GM21381 (cell line): ENCODE results near the gene ATP10B.

Experiments used
- ATAC-seq: cut with Tn5 transposase; IDR thresholded peaks from one replicate; pipeline ENCODE4 v1.9.1; 2021; ENCODE audit warnings: mild to moderate bottlenecking, moderate library complexity; ENCODE audit not compliant: unreplicated experiment

The ATP10B gene

DNA sequence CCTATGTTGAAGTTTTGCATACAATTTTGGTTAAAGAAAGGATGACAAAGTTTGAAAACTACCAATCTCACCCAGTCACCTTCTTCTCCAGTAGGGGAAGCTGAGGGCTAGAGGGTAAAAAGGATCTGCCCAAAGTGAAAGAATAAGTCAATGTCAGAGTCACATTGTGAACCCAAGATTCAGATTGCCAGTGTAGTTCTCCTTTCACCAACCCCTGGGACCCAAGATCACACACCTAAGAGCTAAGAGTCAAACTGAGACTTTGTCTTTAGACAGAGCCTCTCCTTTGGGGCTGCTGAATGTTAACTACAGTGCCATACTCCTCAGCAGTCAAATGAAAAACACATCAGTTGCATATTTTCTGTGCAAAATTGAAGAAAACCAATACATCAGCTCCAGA, 210.6 kb downstream of the ATP10B start:
- peak; percentile 50 for ATAC-seq

DNA sequence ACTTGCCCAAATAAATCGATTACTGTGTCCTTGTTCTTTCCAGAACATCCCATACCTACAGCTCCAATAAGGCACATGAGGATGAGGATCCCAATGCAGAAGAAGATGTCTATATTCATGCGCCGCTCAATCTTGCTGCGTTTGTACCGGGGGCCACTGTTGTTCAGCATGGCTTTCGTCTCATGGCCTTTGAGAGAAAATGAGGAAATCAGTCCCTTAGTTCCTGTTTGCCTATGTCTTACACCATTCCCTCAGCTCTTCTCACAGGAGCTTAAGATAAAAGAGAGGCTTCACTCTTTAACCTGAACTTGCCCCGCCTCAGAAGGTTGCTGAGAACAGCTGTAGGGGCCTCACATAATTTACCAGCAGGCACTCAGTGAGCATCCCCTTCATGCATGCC, 211.6 kb downstream of the ATP10B start:
- no peak for ATAC-seq

DNA sequence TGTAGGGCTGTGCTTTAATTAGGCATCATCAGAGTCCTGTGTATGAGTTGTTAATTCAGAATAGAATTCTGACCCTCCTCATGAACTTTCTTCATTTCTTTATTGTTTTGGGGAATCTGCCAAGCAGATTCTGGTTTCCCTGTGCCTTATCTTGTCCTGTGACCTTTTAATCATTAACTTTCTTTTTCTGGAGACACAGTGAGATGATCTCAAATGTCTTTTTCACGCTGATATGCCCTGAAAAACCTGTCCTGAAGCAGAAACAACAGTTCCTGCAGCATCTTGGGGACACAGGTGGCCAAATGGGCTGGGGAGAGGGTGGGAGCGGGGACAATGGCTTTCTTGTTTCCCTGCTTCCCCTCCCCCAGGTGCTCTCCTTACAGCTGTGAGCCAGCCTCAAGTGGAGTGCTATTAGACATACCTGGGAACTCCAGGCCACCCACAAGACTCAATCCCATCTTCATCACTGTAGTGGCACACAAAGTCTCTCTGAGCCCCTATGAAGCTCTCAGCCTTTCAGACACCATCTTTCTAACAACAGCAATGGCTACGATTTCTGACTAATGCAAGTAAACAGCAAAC, 213.8 kb downstream of the ATP10B start:
- no peak for ATAC-seq

DNA sequence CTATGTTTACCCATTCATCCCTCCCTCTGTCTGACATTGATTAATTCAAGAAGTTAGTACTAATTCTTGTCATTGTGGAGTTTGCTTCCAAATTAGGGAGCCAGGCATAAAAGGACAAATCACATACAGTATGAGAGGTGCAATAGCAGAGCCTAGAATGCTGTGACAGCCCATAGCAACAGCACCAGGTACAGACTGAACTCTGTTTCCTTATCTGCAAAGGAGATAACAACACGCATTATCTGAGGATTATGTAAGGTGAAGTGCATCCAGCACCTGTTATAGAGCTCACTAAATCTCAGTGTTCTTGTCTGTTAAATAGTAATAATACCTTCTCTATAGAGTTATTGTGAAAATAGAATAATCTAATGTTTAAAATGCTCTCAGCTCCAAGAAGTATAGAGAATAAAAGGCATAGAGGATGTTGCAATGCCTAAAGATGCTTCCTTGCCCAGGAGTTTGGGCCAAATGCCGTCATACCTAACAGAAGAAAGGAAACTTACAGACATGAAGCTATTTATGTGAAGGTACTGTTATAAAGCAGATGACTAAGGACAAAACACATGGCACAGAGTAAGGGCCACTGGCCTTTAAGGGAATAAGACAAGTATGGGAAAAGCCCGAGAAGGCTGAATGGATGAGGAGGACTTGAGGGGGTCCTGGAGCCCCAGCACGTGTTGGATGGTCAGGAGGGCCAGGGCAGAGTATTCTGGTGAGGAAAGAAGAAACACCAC, 214.5 kb downstream of the ATP10B start:
- no peak for ATAC-seq

DNA sequence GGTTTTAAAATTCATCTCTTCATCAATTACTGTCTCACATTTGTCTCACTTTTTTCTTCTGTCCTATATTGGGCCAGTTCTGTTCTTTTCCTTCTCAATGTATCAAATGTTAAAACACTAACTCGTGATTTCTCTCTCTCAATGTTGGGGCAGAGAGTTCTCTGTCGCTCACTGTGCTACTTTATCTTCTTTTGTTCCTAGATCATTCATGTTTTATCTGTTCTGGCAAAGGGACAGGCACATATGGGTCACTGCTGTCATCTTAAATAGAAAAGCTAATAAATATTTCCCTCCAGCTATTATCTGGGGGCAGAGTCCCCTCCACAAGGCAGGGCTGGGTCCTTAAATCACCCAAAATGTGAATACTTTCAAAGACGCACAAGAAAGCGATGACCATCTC, 216.3 kb downstream of the ATP10B start:
- ATAC-seq: no peak

DNA sequence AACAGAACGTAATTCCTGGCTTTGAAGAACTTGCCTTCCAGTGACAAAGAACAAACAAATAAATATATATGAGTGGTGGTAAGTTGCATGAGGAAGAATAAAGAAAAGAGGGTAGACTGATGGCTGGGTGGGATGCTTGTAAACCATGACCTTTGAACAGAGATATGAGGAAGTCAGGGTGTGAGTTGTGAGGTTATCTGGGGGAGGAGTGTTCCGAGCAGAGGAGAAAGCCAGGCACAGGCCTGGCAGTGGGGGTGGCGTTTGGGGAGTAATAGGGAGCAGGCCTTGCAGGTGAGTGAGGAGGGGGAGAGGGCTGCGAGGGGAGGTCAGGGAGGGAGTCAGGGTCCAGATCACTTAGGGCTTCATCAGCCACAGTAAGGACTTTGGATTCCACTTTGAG, 217.0 kb downstream of the ATP10B start:
- ATAC-seq: no peak

DNA sequence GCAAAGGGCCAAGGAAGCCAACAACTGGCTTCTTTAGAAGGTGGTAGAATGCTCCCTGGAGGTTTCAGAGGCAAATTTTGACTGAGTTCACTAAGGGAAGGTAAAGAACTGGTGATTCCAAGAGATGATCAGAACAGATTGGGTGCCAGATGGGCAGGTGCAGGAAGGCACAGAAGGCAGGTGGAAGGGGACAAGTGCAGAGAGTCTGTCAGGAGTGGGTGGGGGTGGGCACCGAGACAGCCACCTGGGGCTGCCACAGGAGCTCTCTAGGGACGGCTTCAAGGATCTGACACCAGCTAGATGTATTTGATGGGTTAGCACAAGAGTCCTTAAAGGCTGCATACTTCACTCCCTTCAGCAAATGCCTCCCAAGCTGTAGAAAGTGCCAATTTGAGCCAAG, 223.0 kb downstream of the ATP10B start:
- no peak for ATAC-seq

DNA sequence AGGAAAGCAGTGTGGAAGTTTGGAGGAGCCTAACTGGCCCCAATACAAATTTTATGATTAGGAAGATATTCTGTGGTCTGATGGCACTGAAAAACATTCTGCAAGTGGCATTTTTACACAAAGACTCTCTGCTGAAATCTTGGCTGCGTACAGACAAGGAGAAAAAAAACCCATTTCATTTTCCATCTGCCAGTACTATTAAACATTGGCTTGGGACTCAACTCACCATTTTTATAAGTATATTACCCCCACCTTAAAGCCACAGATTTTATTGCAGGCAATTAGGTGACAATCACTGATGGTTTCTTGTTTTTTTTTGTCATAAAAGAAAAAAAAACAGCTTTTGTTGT, 223.4 kb downstream of the ATP10B start:
- ATAC-seq: no peak

DNA sequence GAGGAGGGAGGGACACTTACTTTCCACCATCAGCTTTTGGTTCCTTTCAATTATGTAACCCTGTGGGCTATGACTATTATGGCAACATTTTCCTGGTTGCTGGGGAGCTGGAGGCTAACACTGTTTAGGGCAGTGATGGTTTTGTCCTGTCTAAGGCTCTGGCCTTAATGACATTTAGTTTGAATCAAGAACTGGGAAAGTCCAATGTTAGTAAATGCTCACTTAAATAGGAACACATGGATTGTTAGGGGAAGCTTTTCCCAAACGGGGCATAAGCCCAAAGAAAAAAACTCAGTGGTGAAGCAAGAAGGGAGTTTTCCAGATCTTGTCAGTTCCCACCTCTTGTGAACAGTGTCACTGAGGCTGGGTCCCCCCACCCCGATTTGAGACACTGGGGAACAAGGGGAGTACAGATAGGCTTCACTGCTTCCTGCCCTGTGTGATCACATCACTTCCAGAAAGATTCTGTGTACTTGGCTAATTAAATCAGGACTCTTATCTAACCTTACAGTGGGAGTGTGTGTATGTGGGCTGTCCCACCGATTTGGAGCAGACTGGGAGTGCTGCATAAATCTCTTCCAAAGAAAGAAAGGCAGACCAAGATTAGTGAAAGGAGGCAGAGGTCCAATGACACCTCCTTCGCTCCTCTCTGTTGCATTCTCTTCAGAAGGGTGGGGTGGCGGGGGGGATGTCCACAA, 223.9 kb downstream of the ATP10B start:
- ATAC-seq: no peak

DNA sequence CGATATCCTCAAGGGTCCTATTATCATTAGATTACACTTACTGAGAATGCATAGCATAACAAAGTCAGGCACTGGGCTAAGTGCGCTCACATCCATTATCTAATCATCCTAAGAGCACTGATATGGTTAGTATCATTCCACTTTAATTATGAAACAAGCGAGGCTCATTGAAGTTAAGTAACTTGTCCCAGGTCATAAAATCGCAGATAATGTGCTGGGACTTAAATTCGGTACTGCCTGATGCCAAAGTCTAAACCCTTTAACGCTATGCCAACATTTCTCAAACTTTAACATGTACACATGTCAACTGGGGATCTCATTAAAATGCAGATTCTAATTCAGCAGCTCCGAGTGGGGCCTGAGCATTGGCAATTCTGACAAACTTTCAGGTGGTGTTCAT, 225.7 kb downstream of the ATP10B start:
- no peak for ATAC-seq

DNA sequence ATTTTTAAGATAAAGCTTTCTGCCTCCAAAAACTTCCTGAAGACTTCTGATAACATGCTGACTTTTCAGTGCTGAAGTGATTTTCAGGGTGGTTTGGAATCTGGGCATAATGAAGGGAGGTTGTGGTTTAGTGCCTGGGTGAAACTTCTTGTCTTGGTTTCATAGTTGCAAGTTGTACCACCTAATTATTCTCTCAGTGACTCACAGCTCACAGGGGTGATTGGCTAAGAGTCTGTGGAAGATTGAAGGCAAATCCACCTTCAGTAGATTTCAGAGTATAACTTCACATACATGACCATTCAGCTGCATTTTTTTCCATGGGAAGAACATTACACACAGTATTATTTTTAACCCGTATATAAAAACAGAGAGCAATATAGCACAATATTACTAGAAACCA, 230.5 kb downstream of the ATP10B start:
- no peak for ATAC-seq

DNA sequence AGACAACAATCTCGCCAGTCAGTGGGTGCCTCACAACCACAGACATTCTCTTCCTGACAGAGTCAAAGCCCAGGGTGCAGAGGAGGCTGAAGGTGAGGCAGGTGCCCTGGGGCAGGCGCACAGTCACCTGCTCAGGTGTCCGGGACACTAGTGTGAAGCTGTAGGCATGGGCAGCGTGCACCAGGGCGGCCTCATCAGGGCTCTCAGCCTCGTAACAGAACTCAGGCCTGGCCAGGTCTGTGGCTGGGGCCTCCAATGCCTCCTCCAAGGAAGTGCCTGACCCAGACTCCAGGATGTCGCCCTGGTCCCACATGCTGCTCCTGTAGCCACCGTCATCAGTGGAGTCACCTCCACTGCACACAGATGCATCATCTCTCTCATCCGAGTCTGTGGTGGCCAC, 231.6 kb downstream of the ATP10B start:
- no peak for ATAC-seq

DNA sequence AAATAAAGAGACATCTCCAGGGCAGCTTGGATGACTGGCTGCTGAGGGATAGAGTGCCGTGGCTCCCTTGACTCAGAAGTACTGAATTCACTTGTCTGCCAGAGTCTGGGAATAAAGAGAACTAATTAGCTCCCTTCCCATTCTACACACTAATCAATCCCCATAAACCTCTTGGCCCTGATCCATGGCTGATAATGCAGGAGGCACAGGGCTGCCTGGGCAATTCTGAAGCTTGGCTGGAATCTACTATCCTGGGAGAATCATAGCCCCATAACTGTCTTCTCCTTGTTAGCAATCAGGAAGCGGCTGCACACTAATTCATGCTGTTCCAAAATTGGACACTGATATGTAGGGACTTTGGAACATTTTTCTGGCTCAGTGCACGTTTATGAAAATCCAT, 232.6 kb downstream of the ATP10B start:
- no peak for ATAC-seq

DNA sequence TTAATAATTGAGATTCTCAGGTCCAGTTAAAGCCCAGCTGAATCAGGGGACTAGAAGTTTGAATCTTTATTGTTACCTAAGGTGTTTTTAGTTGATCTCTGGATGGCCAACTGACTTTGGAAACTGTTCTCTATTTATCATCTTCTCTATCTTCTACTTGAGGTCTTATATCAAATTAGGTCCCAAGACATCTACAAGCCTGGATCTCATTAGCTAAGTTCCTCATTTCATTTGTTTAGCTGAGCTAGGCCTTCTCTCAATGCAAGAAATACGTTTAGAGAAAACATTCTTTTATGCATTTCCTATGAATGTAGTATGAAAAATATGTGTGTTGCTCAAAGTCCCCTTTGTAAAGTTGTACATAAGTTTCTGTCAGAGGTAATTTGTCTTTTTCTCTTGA, 233.7 kb downstream of the ATP10B start:
- no peak for ATAC-seq

DNA sequence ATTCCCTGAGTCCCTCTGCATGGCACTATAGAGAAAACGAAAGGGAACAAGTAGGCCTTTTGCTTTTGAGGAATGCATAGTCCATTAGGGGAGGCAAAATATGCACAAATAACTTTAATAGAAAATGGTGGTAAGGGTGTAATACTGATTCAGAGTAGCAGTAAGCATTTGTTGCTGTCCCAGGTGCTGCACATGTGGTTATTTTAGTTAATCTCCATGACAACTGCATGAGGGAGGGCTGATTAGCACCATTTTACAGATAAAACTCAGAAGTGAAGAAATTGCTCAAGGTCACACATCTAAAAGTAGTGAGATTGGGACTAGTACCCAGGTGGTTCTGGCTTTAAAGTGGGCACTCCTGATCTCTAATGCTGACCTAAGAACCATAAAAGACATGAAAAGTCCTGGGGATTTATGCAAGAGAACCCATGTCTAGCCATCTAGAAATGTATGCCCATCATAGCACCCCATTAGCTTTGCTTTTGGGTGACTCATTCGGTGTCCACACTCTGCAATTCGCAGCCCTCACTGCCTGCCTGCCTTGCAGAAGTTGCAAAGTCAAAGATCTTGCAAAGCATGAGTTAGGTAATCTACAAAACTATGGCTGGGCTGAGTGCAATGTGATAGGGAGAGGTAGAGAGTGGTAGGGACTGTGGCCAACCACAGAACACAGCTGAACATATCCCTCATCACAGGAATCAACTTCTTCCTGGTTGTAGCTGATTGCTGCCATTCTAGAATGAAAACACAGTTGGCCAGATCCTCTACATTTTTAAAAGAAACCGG, 235.1 kb downstream of the ATP10B start:
- ATAC-seq: no peak

DNA sequence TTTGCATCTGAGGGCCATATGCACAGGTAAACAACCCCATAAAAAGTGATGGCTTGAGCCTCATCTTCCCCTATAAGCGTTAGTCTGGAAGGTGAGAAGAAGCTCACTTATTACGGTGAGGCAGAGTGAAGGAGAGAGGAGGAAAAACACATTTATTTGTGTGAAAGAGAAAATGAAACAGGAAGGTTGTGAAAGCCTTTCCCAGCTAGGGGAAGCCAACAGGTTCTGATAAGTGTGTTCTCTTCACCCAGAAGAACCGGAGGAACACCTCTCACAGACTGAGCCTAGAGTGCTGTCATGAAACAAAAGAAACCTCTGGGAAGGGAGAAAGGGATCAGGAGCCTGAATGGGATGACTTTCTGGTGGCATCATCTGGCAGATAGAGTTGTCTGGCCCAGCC, 237.9 kb downstream of the ATP10B start:
- ATAC-seq: no peak

DNA sequence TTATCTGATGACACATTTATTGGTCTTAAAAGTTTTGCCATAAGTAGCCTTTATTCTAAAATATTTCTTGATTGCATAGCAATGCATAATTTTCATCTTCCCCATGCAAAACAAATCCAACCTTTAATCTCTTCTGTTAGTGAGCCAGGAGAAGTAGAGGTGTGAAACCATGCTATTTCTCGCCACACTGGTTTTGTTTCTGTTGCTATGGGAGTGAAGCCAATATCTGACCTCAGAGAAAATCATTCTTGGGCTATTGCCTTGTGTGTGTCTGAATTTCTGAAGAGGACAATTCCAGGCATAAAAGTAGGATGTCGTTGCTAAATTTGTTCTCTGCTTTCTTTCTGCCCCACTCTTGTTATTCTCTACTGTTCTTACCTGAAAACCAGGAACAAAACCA, 246.7 kb downstream of the ATP10B start:
- peak; percentile 51 for ATAC-seq

DNA sequence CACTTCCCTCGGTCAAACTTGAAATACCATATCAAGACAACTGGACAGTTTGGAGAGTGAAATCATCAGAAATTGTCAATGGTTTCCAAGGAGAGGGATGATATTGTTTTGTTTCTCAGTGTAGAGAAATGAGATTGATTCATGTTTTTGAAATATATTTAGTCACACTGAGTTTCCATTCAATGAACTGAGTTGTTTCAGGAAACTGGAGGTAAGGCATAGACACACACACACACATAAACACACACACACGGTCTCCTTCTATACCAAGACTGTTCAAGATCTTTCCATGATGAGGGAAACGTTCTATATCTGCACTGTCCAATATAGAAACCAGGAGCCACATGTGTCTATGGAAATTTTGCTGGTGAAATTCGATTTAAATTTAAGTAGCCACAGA, 247.5 kb downstream of the ATP10B start:
- no peak for ATAC-seq

DNA sequence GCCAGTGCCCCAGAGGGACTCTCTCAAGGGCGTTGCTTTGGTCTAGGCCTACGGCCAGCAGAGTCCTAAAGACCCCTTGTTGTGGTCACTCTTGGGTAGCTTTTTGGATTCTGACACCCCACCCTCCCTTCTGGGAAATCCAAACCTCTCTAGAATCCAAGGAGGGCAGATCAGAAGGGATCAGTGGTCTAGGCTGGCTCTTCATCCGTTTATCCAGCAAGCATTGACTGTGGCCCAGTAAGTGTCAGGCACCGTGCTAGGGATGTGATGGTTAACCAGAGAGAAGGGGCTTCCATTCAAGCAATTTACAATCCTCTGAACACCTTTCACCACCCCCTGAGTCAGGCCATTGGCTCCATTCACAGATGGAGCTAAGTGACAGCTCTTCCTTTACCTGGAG, 249.3 kb downstream of the ATP10B start:
- no peak for ATAC-seq

DNA sequence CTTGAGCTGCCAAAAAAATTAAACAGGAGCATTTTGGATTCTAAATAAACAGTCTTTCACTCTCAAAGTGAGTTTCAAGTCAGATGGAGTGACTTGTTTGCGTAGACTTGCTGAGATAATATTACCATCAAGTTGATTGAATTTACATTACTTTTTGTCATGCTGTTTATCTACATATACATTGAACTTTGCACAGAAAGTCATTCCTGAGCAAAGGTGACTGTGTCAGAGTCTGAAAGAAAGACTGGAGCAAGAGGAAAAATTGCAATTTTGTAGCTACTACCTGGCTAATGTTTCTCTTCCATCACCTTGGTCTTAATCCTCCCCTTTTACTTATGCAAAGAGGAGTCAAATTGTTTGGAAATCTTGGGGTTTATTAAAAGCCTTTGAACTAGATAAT, 251.0 kb downstream of the ATP10B start:
- no peak for ATAC-seq

DNA sequence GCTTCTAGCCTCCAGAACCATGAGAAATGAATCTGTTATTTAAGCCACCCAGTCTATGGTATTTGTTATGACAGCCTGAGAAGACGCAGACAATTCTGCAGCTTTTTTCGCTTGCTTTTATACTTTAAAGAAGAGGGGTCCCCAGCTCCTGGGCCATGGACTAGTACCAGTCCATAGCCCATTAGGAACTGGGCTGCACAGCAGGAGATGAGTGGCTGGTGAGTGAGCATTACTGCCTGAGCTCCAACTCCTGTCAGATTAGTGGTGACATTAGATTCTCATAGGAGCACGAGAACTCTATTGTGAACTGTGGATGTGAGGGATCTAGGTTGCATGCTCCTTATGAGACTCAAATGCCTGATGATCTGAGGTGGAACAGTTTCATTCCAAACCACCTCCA, 278.7 kb downstream of the ATP10B start:
- ATAC-seq: no peak
